ENCODE measurements around the gene DNAJC21. TPM values are rescaled to one million over a fixed set of nuclear protein-coding genes. Genes with fewer than 3 reads are reported as not detected.

Gene DNAJC21
- total RNA-seq: 23.9 and 25.8 TPM in 2 replicates

DNA sequence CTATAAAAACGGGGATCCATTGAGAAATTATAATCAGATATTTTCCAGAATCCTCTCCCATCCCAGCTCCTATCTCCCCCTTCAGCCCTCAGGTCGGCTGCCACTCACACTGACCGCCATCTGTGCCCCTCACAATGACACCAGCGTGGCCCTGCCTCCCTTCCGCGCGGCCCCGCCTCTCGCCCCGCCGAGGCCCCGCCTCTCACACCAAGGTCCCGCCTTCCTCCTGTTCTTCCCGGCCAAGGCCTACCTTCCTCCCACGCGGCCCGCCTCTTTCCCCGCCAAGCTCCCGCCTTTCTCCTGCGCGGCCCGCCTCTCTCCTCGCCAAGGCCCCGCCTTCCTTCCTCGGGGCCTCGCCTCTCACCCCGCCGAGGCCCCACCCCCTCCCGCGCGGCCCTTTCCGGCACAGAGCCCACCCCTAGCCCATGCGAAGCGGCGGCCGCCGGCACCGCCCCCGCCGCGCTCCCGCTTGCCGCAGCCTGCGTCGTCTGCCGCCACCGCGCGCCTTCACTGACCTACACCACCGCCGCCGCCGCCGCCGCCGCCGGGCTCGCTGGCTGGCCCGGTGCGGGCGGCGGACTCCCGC lies at the start of gene DNAJC21:
Gene DNAJC21 (plus strand): TSS at position 426 of the 586 bp plus-strand sequence. CDS start 261 bp downstream, outside the sequence.

DNA sequence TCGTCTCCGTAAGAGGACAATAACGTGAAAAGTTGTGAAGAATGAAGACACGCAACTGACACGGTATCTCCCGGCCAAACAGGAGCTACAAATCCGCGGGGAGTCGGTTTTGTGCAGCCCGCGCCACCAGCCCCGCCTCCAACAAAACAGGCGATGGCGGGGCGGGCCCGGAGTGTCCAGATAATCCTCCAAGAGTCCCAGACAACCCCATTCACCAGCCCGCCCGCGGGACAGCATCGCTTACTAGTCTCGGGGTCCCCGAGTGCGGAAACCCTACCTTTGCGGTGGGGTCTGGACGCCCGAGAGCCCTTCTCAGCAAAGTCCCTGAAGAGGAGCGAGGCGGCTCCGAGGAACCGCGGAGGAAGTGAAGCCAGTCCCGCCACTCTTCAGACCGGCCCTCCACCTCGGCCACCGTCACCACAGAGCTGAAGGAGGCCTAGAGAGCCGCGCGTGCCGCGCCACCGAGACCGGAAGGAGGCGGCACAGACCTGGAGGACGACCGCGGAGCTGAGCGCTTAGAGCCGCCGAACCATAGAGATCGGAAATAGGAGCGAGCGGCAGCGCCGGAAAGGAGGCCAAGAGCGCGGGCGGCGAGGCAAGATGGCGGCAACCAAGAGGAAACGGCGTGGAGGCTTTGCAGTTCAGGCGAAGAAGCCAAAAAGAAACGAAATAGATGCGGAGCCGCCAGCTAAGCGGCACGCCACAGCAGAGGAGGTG lies 14.1 kb upstream of the DNAJC21 start, which contains the start of the genes BRIX1 and RAD1:
Gene BRIX1 (plus strand): TSS at position 573 of the 717 bp plus-strand sequence. CDS start 28 bp downstream, at position 601.
Gene RAD1 (minus strand): TSS at position 366 of the 717 bp plus-strand sequence. CDS start 612 bp downstream, outside the sequence.

Other genes starting within 250 kb of the DNAJC21 start
- gene TTC23L, start 90.4 kb upstream of the DNAJC21 start, total RNA-seq: 0.24 and 0.32 TPM in 2 replicates
- gene RAD1, start 14.1 kb upstream of the DNAJC21 start, total RNA-seq: 32.1 and 40.7 TPM in 2 replicates
- 23.4 and 24.5 TPM in 2 replicates for gene BRIX1, start 13.8 kb upstream of the DNAJC21 start, total RNA-seq
- gene AGXT2, start 118.4 kb downstream of the DNAJC21 start, total RNA-seq: not detected in 2 replicates